Tibial nerve (tissue), 4 donors: ENCODE measurements around the gene CHRNA7.

Experiments used
- EP300 ChIP-seq, 2 donors: sonication (generic); formaldehyde crosslinking; IDR thresholded peaks; one replicate each; pipeline ENCODE4 v1.6.1; 2017; ENCODE audit warnings: antibody characterized with exemption in 2 of 2, mild to moderate bottlenecking in 1 of 2
- TF ChIP-seq, protein P1 (sequence below), 5 experiments: fragments of 200-600 bp in 3 of 5; fragments of 450-650 bp in 2 of 5; sonication (generic) in 3 of 5; IDR thresholded peaks; one replicate each; pipeline ENCODE4 v1.5.1; 2016 to 2019; ENCODE audit warnings: antibody characterized with exemption in 5 of 5, mild to moderate bottlenecking in 3 of 5, moderate library complexity in 2 of 5

DNA sequence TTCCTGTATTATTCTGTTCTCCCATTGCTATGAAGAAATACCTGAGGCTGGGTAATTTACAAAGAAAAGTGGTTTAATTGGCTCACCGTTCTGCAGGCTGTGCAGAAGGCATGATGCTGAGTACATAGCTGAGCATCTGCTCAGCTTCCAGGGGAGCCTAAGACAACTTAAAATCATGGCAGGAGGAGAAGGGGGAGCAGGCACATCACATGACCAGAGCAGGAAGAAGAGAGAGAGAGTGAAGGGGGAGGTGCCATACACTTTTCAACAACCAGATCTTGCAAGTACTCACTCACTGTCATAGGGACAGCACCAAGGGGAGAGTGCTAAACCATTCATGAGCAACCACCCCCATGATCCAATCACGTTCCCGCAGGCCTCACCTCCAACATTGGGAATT lies 188.4 kb downstream of the CHRNA7 start:
- no peak for TF ChIP-seq EP300 (IDR thresholded peaks at IDR 0.05)
- TF ChIP-seq, protein P1, sequence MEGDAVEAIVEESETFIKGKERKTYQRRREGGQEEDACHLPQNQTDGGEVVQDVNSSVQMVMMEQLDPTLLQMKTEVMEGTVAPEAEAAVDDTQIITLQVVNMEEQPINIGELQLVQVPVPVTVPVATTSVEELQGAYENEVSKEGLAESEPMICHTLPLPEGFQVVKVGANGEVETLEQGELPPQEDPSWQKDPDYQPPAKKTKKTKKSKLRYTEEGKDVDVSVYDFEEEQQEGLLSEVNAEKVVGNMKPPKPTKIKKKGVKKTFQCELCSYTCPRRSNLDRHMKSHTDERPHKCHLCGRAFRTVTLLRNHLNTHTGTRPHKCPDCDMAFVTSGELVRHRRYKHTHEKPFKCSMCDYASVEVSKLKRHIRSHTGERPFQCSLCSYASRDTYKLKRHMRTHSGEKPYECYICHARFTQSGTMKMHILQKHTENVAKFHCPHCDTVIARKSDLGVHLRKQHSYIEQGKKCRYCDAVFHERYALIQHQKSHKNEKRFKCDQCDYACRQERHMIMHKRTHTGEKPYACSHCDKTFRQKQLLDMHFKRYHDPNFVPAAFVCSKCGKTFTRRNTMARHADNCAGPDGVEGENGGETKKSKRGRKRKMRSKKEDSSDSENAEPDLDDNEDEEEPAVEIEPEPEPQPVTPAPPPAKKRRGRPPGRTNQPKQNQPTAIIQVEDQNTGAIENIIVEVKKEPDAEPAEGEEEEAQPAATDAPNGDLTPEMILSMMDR (IDR thresholded peaks at IDR 0.05), result no peak
